GM12878 (cell line): ENCODE data around the gene CCDC87. TPM values are rescaled to one million over a fixed set of nuclear protein-coding genes. Genes with fewer than 3 reads are reported as not detected.

Experiments used
- ATAC-seq: fragments of 200-7000 bp; cut with Tn5 transposase; 3 replicates; pipeline ENCODE4 v1.9.1; 2020; ENCODE audit warnings: mild to moderate bottlenecking, moderate library complexity
- BruUV-seq: library from RNA; stranded (reverse); fragments of 400-500 nt; replicated peaks from 2 replicates; lab custom pipeline; 2021; lab: Mats Ljungman, UMichigan
- CTCF ChIA-PET: fragments of 300-600 bp; sonication (Branson Sonifier 250); formaldehyde crosslinking; extraction: SDS; loops from one replicate; lab custom pipeline; 2021; ENCODE audit warnings: inconsistent platforms; lab: Yijun Ruan, JAX
- POLR2A ChIA-PET: fragments of 350-600 bp; formaldehyde crosslinking; extraction: SDS; loops from one replicate; lab custom pipeline; 2021; ENCODE audit warnings: inconsistent platforms; lab: Charles Lee
- RAD21 ChIA-PET: fragments of 300-600 bp; sonication (Branson Sonifier 250); formaldehyde crosslinking; loops from one replicate; lab custom pipeline; 2023; ENCODE audit warnings: antibody characterized with exemption; ENCODE audit not compliant: unreplicated experiment; lab: Charles Lee
- SMC1A ChIA-PET: fragments of 300-600 bp; sonication (Branson Sonifier 250); formaldehyde crosslinking; loops from one replicate; lab custom pipeline; 2023; ENCODE audit not compliant: unreplicated experiment, uncharacterized antibody; lab: Charles Lee
- DNase-seq: peaks from one replicate; pipeline ENCODE4 v3.0.0-alpha.2; 2011; ENCODE audit warnings: low read depth, low spot score
- FAIRE-seq: peaks from 3 replicates; lab custom pipeline; 2011; peaks lifted over from hg19 to GRCh38; lab: Jason Lieb, UNC
- H2AFZ ChIP-seq: 2 replicates; pipeline ENCODE4 v1.6.0; 2011; ENCODE audit warnings: low read depth, low read length, control low read depth; ENCODE audit not compliant: control insufficient read depth
- H3K27ac ChIP-seq: 2 replicates; pipeline ENCODE4 v1.5.1; 2011; ENCODE audit warnings: control low read depth; ENCODE audit not compliant: control insufficient read depth, insufficient read depth
- H3K27me3 ChIP-seq, 2 experiments: replicated peaks in 1 of 2; 2 replicates each; pipeline versions ENCODE4 v1.6.0 to v1.6.1; 2011; ENCODE audit warnings: low read length in 1 of 2; ENCODE audit not compliant: control insufficient read depth in 2 of 2, insufficient read depth in 2 of 2
- H3K36me3 ChIP-seq, 2 experiments: 2 replicates each; pipeline ENCODE4 v1.5.1; 2011; ENCODE audit warnings: low read length in 1 of 2; ENCODE audit not compliant: control insufficient read depth in 2 of 2, insufficient read depth in 2 of 2
- H3K4me1 ChIP-seq: 2 replicates; pipeline ENCODE4 v1.6.1; 2011; ENCODE audit warnings: mild to moderate bottlenecking, low read length, moderate library complexity, mixed read lengths; ENCODE audit not compliant: control insufficient read depth, insufficient read depth
- H3K4me2 ChIP-seq: 2 replicates; pipeline ENCODE4 v1.6.0; 2011; ENCODE audit warnings: control low read depth; ENCODE audit not compliant: control insufficient read depth, insufficient read depth
- H3K4me3 ChIP-seq: fragments of 200-600 bp; sonication (generic); 2 replicates; pipeline ENCODE4 v1.5.1; 2016
- H3K79me2 ChIP-seq: 2 replicates; pipeline ENCODE4 v1.6.0; 2011; ENCODE audit warnings: low read length; ENCODE audit not compliant: control insufficient read depth, insufficient read depth
- H3K9ac ChIP-seq: 2 replicates; pipeline ENCODE4 v1.8.0; 2011; ENCODE audit warnings: low read length, control low read depth, mixed read lengths; ENCODE audit not compliant: control insufficient read depth, insufficient read depth
- H3K9me3 ChIP-seq: replicated peaks from 3 replicates; pipeline ENCODE4 v1.5.1; 2011; ENCODE audit warnings: mild to moderate bottlenecking, low read length; ENCODE audit not compliant: control insufficient read depth, insufficient read depth
- H4K20me1 ChIP-seq: 2 replicates; pipeline ENCODE4 v1.6.0; 2011; ENCODE audit not compliant: control insufficient read depth, insufficient read depth
- BHLHE40 ChIP-seq, 2 experiments: fragments of 450-650 bp in 1 of 2; IDR thresholded peaks; 2 replicates each; pipeline ENCODE4 v1.6.1; 2011 to 2017; ENCODE audit warnings: low read depth in 2 of 2, borderline replicate concordance in 1 of 2, improper control_type of control experiment in 1 of 2, low read length in 1 of 2, mild to moderate bottlenecking in 1 of 2
- FOXK2 ChIP-seq: fragments of 450-650 bp; IDR thresholded peaks from 2 replicates; pipeline ENCODE4 v1.6.1; 2017; ENCODE audit warnings: mild to moderate bottlenecking, moderate library complexity
- GABPA ChIP-seq: IDR thresholded peaks from 2 replicates; pipeline ENCODE4 v1.6.1; 2014; ENCODE audit warnings: antibody characterized with exemption, low read depth, mild to moderate bottlenecking, inconsistent platforms
- IKZF2 ChIP-seq, 2 experiments: fragments of 450-650 bp; IDR thresholded peaks; 2 replicates each; pipeline ENCODE4 v1.6.1; 2017; ENCODE audit warnings: mild to moderate bottlenecking in 2 of 2, moderate library complexity in 2 of 2
- MTA3 ChIP-seq: IDR thresholded peaks from 2 replicates; pipeline ENCODE4 v1.6.1; 2012; ENCODE audit warnings: low read length, inconsistent platforms, borderline replicate concordance
- NFIC ChIP-seq: IDR thresholded peaks from 2 replicates; pipeline ENCODE4 v1.6.1; 2012; ENCODE audit warnings: low read depth, mild to moderate bottlenecking, inconsistent platforms, low read length, moderate library complexity
- NRF1 ChIP-seq: conservative IDR thresholded peaks from 2 replicates; pipeline ENCODE4 v1.6.1; 2011; ENCODE audit warnings: mild to moderate bottlenecking, low read depth, low read length, improper control_type of control experiment
- RELA ChIP-seq: fragments of 450-650 bp; IDR thresholded peaks from 2 replicates; pipeline ENCODE4 v1.8.0; 2014; ENCODE audit warnings: borderline replicate concordance; ENCODE audit not compliant: partially characterized antibody
- SRF ChIP-seq, 2 experiments: IDR thresholded peaks; 2 replicates each; pipeline ENCODE4 v1.6.1; 2011; ENCODE audit warnings: low read depth in 2 of 2, low read length in 2 of 2, mild to moderate bottlenecking in 1 of 2, moderate library complexity in 1 of 2
- SUZ12 ChIP-seq: fragments of 200-600 bp; sonication (generic); IDR thresholded peaks from one replicate; pipeline ENCODE4 v1.6.1; 2018; ENCODE audit warnings: antibody characterized with exemption, mild to moderate bottlenecking; ENCODE audit not compliant: unreplicated experiment
- YY1 ChIP-seq: IDR thresholded peaks from 2 replicates; pipeline ENCODE4 v1.6.1; 2011; ENCODE audit warnings: low read depth, mild to moderate bottlenecking, low read length
- ZNF207 ChIP-seq: fragments of 450-650 bp; IDR thresholded peaks from 2 replicates; pipeline ENCODE4 v1.6.1; 2014; ENCODE audit warnings: antibody characterized with exemption, mild to moderate bottlenecking, borderline replicate concordance
- WGBS: methylation state at CpG from one replicate; pipeline ENCODE4 v1.1.6; 2016; ENCODE audit warnings: low lambda C conversion rate; ENCODE audit not compliant: insufficient replicate concordance, insufficient coverage; ENCODE audit errors: missing lambda C conversion rate; 5-methylcytosine and 5-hydroxymethylcytosine counted together
- in situ Hi-C: fragments of 300-500 bp; cut with MboI; formaldehyde crosslinking; loops from 9 replicates; pipeline ENCODE4 v1.14.3; 2018; ENCODE audit warnings: mixed read lengths
- intact Hi-C: fragments of 100-400 bp; cut with micrococcal nuclease; formaldehyde crosslinking; loops from one replicate; pipeline ENCODE4 v1.14.2; 2022; ENCODE audit not compliant: unreplicated experiment
- polyA plus RNA-seq, 11 experiments: library from polyadenylated mRNA; depleted of rRNA in 4 of 11; unstranded in 6 of 11; stranded (reverse) in 5 of 11; fragments of >200 nt; fragmentation: Nextera tagmentation in 4 of 11; fragmentation: Illumina TruSeq in 1 of 11; extraction: Ambion mirVana in 4 of 11; extraction: Trizol in 1 of 11; gene quantifications; 1 replicate in 1 of 11; 2 replicates in 10 of 11; pipeline versions ENCODE4 v1.2.1 to v1.2.3, GENCODE V29; 2011 to 2016; ENCODE audit warnings: inconsistent platforms in 2 of 11, missing spikeins in 2 of 11, low read depth in 1 of 11
- total RNA-seq, 4 experiments: library from RNA; depleted of rRNA in 3 of 4; stranded (reverse); fragments of >200 nt in 3 of 4; fragmentation: Illumina TruSeq in 1 of 4; extraction: Trizol in 1 of 4; gene quantifications; 2 replicates each; pipeline versions ENCODE4 v1.2.1 to v1.2.3, GENCODE V29; 2013 to 2021
- TF ChIP-seq, protein P1 (sequence below): fragments of 450-650 bp; IDR thresholded peaks from 2 replicates; pipeline ENCODE4 v1.6.1; 2017; ENCODE audit warnings: antibody characterized with exemption, mild to moderate bottlenecking, moderate library complexity
- TF ChIP-seq, protein P2 (sequence below): IDR thresholded peaks from 2 replicates; pipeline ENCODE4 v1.6.1; 2011; ENCODE audit warnings: low read depth, low read length, improper control_type of control experiment, borderline replicate concordance
- TF ChIP-seq, protein P3 (sequence below): IDR thresholded peaks from 2 replicates; pipeline ENCODE4 v1.6.1; 2011; ENCODE audit warnings: borderline replicate concordance, low read depth, mild to moderate bottlenecking, moderate library complexity, mixed read lengths, low read length; ENCODE audit not compliant: insufficient read depth; ENCODE audit errors: extremely low read length
- TF ChIP-seq, protein P4 (sequence below): IDR thresholded peaks from 2 replicates; pipeline ENCODE4 v1.6.1; 2012; ENCODE audit warnings: low read depth, low read length, improper control_type of control experiment

CCDC87 gene
- total and polyA plus RNA-seq, 10 of the 15 experiments (the other 5 are each of a cell fraction or from before 2014, with no cell fraction given): 0.02 to 0.17 (median 0.09) TPM; not detected in 3

DNA sequence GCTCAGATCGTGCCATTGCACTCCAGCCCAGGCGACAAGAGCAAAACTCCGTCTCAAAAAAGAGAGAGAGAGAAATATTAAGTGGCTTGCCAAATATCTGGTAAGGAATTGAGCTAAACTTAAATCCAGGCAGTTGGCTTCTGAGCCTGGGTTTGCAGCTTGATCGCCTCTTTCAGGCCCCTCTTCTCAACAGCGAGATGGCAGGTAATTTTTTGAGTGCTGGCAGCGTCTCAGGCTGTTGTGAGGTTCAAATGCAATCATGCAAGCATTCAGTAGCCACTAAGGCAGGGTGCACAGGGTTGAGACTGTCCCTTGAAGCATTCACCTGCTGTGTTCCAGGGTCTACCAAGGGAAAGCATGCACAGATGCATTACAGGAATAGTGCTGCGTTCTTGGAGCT is 23.8 kb downstream of the CCDC87 start (continued):
- TF ChIP-seq SRF (IDR thresholded peaks at IDR 0.05; ENCODE audit: low read depth in 2 of 2, low read length in 2 of 2) (no peak), NFIC (no peak), GABPA (no peak), ZNF207 (no peak), MTA3 (no peak)
- TF ChIP-seq, protein P1, sequence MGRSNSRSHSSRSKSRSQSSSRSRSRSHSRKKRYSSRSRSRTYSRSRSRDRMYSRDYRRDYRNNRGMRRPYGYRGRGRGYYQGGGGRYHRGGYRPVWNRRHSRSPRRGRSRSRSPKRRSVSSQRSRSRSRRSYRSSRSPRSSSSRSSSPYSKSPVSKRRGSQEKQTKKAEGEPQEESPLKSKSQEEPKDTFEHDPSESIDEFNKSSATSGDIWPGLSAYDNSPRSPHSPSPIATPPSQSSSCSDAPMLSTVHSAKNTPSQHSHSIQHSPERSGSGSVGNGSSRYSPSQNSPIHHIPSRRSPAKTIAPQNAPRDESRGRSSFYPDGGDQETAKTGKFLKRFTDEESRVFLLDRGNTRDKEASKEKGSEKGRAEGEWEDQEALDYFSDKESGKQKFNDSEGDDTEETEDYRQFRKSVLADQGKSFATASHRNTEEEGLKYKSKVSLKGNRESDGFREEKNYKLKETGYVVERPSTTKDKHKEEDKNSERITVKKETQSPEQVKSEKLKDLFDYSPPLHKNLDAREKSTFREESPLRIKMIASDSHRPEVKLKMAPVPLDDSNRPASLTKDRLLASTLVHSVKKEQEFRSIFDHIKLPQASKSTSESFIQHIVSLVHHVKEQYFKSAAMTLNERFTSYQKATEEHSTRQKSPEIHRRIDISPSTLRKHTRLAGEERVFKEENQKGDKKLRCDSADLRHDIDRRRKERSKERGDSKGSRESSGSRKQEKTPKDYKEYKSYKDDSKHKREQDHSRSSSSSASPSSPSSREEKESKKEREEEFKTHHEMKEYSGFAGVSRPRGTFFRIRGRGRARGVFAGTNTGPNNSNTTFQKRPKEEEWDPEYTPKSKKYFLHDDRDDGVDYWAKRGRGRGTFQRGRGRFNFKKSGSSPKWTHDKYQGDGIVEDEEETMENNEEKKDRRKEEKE: no peak

DNA sequence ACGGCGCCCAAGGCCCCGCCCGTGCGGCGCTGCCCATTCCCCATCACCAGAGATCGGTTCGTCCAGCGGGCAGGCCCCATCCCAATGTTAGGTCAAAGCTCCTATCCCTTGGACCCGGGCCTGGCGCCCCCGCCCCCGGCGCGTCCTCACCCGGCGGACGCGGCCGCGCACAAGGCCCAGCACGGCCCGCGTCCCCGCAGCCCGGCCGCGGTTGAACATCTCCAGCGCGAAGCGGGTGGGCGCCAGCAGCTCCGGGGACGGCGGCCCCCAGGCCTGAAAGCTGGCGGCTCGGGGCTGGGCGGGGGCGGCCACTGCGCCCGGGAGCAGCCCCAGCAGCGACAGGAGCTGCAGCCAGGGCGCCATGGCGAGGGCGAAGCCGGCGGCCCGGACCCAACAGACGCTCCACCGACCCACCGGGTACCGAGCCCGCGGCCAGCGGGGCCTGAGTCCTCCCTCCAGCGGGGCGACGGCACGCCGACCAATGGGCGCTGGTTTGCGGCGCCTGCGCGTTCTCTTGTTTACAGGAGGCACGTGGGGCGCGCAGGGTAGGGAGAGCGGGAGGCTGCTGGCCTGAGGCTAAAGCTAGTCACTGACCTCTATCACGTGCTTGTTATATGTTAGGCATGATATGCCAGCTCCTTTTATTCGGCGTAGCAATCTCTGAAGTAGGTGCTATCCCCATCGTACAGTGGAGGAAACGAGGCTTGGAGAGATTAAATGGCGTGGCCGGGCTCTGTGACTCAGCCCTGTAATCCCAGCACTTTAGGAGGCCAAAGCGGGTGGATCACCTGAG is 24.5 kb downstream of the CCDC87 start, which contains the start of gene CTSF:
Gene CTSF, minus strand, starts transcription at position 483 of the 793 bp plus-strand sequence. Its CDS starts 120 bp downstream, at position 363.
- WGBS: 10% methylated on average over 69 of the region's 77 CpGs
- intact Hi-C loops (no loop called here), in situ Hi-C loops (no loop called here)
- ATAC-seq: peak; percentile 79
- Histone ChIP-seq H3K4me3 (peak within 1 kb of the TSS; percentile 60; the same call in 1 of the 2 replicates), H3K36me3 (no peaks in the 10 kb centered on the region), H3K27me3 (peaks cover 0 to 6% of the 10 kb centered on the region in 2 experiments; a peak in 3 of 4 replicates), H3K4me2 (peak within 1 kb of the TSS; percentile 75), H3K9ac (no peak within 1 kb of the TSS), H4K20me1 (no peaks in the 10 kb centered on the region), H3K9me3 (no peaks in the 10 kb centered on the region), H3K79me2 (no peaks in the 10 kb centered on the region), H2AFZ (peak within 1 kb of the TSS; percentile 72), H3K27ac (no peak within 1 kb of the TSS), H3K4me1 (no peaks in the 10 kb centered on the region)
- RAD21 ChIA-PET: interaction anchor here (1.8 kb wide), 1 partner anchor 110 kb away, joined by 10 read pairs; the partner anchor contains the start of gene RBM4B
- SMC1A ChIA-PET: interaction anchor here (1.5 to 1.9 kb wide), 3 partner anchors 10 to 110 kb away, joined by 4 to 5 read pairs (median 5); partner anchors contain the start of genes RBM4B and ZDHHC24
- BruUV-seq: no TSS peak
- POLR2A ChIA-PET: interaction anchor here (1.2 kb wide), 2 partner anchors 26 to 110 kb away, joined by 3 read pairs; no protein-coding TSS in a partner anchor
- CTCF ChIA-PET: interaction anchor here (1.7 to 2.5 kb wide), 2 partner anchors 24 to 109 kb away, joined by 4 to 10 read pairs; partner anchors contain the start of genes CCDC87, CCS and RBM4B
- FAIRE-seq: no peak
- TF ChIP-seq, protein P2, sequence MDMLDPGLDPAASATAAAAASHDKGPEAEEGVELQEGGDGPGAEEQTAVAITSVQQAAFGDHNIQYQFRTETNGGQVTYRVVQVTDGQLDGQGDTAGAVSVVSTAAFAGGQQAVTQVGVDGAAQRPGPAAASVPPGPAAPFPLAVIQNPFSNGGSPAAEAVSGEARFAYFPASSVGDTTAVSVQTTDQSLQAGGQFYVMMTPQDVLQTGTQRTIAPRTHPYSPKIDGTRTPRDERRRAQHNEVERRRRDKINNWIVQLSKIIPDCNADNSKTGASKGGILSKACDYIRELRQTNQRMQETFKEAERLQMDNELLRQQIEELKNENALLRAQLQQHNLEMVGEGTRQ: peak; percentile 11; the same call in 1 of the 2 replicates
- TF ChIP-seq IKZF2 (IDR thresholded peaks at IDR 0.05) (no peak), YY1 (no peak), SUZ12 (peak; percentile 78), BHLHE40 (IDR thresholded peaks at IDR 0.05; ENCODE audit: borderline replicate concordance in 1 of 2, low read depth in 2 of 2, low read length in 1 of 2) (peak; percentile 25 to 68; a peak in 3 of 4 replicates), NRF1 (0 out of 2 replicates have a peak, but pooled peaks have one; percentile 6), FOXK2 (peak; percentile 70), RELA (no peak)
- TF ChIP-seq, protein P3, sequence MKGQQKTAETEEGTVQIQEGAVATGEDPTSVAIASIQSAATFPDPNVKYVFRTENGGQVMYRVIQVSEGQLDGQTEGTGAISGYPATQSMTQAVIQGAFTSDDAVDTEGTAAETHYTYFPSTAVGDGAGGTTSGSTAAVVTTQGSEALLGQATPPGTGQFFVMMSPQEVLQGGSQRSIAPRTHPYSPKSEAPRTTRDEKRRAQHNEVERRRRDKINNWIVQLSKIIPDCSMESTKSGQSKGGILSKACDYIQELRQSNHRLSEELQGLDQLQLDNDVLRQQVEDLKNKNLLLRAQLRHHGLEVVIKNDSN: peak; percentile 74
- TF ChIP-seq, protein P4, sequence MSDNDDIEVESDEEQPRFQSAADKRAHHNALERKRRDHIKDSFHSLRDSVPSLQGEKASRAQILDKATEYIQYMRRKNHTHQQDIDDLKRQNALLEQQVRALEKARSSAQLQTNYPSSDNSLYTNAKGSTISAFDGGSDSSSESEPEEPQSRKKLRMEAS: peak; percentile 84
- DNase-seq: no peak
